Stimulated activated CD4-positive, alpha-beta T cell treated with anti-CD3 and anti-CD28 coated beads, Interleukin-2, amount 100 ng/mL, for 24 hours (primary cell): ENCODE measurements around the gene CUX1.
A peak's percentile ranks its signal among the peaks of the same experiment; 100 is the strongest.
"Not testable (repeated sequence)": the region's sequence is repeated elsewhere in the genome, so short reads cannot be mapped to it uniquely, and the experiment has no call there.

Source experiments
- DNase-seq, 2 donors: peaks; one replicate each; pipeline ENCODE4 v3.0.0-alpha.2; 2020

The CUX1 gene

DNA sequence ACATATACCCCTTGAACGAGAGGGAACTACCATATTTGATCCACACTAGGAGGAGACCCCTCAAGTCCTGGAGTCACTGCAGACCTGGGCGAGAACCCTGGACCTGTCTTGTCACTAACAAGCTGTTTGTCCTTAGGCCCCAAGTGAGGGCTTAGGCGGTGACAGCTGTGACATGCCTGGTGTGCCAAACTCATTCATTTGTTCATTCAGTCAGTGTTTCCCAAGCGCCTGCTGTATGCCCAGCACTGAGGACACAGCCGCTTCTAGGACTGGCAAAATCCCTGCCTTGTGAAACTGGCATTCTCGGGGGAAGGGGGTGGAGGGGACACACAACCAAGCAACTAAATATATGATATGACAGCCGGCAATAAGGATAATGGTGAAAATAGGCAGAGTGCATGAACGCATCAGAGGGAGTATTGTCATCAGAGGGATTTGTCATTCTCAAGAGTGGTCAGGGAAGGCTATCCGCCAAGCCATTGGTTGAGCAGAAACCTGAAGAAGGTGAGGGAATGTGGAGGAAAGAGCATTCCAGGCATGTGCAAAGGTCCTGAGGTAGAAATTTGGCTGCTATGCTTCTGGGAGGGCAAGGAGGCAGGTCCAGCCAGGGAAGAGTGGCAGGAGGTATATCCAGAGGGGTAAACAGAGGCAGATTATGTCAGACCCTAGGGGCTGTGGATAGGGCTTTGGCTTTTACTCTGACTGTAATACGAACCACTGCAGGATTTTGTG lies 480.2 kb downstream of the CUX1 start:
- DNase-seq: no peak

DNA sequence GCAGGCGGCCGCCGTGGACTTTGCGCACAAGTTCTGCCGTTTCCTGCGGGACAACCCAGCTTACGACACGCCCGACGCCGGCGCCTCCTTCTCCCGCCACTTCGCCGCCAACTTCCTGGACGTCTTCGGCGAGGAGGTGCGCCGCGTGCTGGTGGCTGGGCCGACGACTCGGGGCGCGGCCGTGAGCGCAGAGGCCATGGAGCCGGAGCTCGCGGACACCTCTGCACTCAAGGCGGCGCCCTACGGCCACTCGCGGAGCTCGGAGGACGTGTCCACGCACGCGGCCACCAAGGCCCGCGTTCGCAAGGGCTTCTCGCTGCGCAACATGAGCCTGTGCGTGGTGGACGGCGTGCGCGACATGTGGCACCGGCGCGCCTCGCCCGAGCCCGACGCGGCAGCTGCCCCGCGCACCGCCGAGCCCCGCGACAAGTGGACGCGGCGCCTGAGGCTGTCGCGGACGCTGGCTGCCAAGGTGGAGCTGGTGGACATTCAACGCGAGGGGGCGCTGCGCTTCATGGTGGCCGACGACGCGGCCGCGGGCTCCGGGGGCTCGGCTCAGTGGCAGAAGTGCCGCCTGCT lies 483.3 kb downstream of the CUX1 start:
- no peak for DNase-seq

DNA sequence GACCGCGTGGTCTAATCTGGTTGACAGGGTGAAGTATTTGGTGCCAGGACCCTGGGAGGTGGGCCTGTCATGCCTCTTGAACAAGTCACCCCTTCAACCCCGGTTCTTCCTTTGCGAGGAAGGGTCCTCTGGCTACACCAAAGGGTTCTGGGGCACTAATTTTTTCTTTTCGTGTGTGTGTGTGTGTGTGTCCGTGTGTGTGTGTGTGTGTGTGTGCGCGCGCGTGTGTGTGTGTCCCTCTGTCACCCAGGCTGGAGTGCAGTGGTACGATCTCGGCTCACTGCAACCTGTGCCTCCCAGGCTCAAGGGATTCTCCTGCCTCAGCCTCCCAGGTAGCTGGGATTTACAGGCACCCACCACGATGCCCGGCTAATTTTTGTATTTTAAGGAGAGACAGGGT lies 483.9 kb downstream of the CUX1 start:
- DNase-seq: not testable (repeated sequence)

DNA sequence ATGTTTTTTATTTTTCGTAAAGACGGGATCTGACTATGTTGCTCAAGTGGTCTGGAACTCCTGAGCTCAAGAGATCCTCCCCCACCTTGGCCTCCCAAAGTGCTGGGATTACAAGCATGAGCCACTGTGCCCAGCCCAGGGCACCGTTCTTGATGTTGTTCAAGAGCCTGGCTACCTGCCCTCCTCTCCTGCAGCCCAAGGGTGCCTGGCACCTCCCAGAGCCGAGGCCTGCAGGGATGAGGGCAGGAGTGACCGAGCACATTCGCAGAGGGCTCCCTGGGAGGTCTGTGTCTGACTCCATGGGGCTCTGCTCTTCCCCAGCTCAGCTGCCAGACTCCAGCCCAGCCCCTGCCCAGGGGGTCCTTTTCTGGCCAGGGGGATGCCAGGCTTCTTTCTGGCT lies 484.6 kb downstream of the CUX1 start:
- DNase-seq: no peak

DNA sequence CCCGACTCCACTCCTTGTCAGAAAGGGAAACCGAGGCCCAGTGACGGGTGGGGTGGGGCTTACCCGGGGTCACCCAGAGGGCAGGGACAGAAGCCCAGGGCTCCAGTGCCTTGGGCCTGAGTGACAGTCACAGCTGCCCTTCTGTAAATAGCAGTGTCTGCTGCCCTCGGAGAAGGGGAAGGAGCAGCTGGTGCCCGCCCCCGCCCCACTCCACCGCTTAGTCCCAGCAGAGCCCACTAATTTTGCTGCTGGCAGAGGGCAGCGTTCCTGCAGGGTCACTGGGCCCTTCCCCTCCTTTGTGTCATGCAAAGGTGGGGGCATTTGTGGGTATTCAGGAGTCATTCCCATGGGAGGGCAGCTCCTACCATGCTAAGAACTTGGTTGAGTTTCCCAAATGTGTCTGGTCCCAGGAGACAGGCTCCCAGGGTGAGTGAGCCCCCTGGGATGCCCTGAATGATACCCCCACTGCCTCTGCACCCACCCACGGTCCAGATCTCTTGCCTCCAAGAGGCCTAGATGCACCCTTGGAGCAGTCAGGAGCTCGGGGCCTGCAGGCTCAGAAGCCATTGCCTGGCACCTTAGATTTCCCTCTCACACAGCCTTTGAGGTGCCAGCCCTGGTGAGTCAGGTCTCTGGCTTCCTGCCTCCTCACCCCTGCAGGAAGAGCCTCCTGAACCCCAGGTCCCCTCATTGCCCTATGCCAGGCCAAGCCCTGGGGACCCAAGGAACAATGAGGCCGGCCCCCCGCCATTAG lies 486.4 kb downstream of the CUX1 start:
- no peak for DNase-seq

DNA sequence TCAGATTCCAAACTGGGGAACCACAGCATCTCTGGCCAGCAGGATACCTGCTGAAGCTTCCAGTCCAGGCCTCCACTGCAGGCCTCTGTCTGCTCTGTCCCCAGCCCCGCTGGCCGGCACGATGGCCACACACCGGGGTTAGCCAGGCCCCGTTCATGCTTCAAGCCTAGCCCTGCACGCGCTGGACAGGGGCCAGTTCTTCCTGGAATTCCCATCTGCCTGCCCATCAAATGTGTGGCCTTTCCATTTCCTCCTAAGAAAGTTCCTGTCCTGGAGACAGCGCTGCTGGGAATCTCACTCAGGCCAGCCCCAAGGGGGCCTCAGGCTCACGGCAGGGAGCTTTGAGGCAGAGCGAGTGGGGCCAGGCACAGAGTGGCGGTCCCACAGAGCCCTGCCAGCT lies 487.2 kb downstream of the CUX1 start:
- no peak for DNase-seq

DNA sequence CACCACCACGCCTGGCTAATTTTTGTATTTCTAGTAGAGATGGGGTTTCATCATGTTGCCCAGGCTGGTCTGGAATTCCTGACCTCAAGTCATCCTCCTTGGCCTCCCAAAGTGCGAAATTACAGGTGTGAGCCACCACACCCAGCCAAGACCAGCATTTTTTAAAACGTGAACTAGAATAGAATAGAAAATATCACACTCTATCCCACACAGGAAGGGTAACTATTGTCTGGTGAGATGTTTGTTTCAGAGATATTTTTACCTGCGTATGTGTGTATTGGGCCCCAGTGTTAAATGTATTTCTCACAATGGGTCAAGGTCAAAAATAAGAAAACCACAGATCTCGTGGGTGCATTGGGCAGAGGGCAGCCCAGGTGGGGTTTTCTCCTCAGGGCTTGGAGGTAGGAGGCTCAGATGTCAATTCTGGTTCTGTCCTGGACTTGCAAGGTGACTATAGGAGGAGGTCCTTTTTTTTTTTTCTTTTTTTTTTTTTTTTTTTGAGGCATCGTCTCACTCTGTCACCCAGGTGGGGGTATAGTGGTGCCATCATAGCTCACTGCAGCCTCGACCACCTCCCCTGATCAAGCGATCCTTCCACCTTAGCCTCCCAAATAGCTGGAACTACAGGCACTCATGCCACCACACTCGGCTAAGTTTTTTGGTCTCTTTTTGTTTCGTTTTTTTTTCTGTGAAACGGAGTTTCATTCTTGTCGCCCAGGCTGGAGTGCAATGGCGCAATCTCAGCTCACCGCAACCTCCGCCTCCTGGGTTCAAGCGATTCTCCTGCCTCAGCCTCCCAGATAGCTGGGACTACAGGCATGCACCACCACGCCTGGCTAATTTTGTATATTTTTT lies 488.2 kb downstream of the CUX1 start:
- no peak for DNase-seq

DNA sequence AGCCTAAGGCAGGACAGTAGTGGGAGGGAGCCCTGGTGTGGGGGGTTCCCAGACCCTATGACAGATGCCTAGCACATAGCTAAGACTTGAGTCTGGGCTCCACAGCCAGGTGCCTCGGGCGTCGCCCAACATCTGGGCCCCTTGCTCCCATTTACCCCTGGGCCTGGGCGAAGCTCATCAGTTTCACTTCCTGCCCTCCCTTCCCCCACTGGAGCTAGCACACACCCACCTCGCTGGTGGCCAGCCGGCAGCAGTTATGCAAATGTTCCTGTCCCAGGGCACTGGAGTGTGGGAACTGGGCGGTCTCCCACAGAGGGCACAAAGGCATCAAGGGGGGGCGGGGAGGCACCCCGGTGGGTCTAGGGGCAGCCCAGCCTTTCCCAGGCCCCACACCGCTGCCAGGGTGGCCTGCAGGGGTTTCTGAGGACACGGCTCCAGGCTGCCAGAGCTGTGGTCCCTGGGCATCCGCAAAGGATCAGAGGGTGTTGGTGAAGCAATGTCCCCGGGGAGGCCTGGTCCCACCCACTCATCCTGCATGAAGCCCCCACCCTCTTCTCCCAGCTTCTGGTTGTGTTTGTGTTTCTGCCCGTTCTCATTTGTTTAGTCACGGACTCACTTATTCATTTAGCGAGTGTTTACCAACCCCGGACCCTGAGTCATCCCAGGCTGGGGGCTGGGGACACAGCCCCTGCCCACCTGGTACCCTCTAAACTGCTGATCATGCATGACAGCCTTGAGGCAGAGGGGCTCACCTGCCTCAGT lies 489.7 kb downstream of the CUX1 start:
- peak in 1 of 2 donors; percentile 10 for DNase-seq

DNA sequence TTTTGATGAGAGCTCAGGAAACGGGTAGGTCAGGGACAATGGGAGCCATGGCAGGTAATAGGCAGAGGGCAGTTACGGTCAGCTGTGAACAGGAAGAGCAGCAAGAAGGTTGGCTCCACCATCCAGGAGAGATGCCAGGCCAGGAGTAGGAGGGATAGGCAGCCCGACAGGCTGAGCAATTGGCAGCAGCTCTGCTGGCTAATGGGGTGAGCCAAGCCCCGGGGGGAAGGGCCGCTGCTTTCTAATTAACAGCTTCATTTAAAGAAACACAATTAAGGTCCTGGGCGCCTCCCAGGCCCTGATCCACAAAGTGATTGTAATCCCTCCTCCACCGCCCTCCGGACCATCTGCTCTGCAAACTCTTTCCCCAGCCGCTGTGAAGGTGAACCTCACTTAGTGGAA lies 493.0 kb downstream of the CUX1 start:
- no peak for DNase-seq

DNA sequence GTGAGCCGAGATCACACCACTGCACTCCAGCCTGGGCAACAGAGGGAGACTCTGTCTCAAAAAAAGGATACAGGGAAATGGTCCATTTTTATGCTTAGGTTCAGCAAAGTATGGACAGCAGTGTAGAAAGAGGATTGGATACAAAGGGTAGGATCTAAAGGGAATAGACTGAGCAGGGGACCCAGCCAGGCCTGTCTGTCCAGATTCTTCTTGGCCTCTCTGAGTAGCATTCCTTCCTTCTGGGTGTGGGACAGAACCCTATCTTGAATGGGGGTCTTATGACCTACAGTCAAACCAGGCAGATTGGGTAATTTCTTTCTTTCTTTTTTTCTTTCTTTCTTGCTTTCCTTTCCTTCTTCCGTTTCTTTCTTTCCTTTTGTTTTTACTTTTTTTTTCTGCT lies 494.9 kb downstream of the CUX1 start:
- DNase-seq: no peak

DNA sequence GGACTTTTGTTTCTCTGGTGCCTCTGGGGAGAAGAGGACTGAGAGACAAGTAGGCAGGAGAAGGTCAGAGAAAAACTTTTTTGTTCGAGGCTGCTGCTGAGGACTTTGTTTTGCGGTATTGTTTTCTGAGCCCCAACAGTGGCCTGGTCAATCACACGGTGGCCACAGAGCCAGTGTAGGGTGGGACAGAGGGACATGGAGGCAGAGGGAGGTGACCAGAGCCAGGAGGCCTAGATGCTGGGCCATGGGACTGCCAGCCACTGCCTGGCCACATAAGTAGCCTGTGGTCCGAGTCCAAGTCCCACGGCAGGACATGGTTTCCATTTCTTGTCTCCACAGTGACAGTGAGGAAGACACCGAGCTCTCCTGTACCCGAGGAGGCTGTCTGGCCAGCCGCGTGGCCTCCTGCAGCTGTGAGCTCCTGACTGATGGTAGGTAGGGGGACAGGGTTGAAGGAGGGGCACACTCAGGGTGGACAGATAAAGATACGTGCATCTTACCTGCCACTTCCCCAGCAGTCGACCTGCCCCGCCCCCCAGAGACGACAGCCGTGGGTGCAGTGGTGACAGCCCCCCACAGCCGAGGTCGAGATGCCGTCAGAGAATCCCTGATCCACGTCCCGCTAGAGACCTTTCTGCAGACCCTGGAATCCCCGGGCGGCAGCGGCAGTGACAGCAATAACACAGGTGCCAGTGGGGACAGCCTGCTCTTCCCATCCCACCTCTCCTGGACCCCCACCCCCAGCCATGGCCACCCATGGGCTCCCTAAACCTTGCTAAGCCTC lies 496.8 kb downstream of the CUX1 start:
- DNase-seq: no peak

DNA sequence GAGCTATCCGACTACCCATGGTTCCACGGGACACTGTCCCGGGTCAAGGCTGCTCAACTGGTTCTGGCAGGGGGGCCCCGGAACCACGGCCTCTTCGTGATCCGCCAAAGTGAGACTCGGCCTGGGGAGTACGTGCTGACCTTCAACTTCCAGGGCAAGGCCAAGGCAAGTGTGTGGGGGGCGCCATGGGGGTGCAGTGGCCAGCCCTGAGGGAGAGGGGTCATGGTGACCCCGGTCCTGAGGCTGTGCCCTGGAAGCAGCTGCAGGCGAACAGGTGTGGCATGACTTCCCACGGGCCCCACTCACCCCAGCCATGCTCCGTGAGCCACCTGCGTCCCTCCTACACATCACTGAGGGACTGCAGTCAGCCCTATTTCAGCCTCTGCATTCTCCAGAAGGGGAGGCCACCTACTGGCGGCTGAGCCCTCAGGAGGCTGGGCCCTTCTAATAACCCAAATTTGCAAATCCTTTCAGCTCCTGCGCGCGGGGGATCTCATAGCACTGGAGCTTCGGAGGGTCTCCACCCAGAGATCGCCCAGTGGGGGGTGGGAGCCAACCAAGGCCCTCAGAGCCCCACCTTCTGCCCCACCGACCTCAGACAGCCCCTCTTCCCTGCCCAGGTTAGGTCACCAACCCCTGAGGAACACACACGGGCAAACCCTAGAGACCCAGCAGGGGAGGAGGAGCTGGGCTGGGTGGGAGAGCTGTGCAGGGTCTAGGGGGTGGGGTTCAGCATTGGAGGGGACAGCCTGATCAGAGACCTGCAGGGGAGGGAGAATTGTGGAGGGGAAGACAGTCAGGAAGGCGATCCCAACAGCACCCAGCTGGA lies 500.0 kb downstream of the CUX1 start:
- DNase-seq: no peak

DNA sequence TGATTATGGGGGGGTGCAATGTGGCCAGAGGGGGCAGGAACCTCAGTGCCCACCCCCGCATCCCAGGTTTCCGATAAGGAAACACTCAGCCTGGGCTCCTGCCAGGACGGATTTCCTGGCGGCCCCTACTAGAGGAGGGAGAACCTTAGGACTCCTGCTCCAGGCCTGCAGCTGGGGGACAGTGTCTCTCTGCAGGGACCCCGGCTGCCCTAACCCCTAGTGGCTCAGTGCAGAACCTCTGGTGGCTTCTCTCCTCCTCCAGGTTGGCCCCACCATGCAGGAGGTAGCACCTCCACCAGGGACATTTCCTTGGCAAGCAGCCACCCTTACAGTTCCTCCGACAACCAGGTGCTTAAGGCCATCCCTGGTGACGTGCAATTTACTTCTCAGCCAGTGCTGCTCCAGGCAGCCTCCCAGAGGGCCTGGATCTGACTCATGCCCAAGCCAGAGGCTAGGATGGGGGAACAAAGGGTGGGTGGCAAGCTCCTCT lies 501.1 kb downstream of the CUX1 start:
- DNase-seq: no peak

DNA sequence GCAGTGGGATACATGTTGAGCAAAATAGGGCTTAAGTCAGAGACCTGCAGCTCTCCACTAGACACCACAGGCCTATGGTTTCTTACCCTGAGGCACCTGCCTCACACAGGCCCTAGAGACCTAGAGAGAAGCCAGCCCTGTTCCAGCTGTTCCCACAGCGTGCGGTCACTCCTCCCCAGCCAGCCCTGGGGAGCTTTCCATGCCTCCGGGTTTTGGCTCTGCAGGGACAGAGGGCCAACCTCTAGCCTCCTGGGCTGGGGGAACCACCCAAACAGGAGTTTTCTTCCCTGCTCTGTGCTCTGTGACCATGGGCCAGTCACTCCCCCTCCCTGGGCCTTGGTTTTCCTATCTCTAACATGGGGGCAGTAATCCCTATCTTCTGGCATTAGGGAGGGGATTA lies 502.2 kb downstream of the CUX1 start:
- no peak for DNase-seq

DNA sequence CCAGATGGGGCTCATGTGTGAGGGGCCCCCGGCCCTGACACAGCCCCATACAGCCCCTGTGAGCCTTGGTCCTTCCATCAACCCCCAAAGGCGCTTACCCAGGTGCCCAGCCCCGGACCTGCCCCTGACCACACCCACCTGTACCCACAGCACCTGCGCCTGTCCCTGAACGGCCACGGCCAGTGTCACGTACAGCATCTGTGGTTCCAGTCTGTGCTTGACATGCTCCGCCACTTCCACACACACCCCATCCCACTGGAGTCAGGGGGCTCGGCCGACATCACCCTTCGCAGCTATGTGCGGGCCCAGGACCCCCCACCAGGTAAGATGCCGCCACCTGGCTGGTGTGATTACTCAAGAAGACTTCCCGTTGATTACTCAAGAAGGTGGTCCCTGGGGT lies 502.8 kb downstream of the CUX1 start:
- no peak for DNase-seq

DNA sequence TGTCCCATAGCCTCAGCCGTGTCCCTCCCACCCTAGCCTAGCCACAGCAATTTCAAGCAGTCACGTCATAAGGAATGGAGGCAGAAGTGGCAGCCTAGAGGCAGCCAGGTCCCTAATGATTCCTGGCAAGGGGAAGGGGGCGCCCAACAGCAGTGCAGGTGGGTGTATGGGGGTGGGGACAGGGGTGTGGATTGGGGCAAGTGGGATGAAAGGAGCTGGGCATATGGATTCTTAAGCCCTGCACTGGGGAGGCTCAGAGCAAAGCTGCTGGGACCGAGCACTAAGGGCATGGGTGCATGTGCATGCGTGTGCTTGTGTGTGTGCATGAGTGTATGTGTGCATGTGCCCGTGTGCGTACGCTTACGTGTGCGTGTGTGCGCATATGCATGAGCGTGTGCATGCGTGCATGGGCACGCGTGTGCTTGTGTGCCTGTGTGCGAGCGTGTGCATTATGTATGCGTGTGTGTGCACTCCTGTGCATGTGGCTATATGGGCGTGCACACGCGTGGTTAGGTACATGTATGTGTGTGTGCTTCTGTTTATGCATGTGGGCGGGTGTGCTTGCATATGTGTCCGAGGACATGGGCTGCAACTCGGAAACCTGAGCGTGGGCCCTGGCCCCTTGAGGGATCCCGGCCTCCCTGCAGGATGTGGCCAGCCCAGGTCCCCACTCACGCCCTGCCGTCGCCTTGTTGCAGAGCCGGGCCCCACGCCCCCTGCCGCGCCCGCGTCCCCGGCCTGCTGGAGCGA lies 503.4 kb downstream of the CUX1 start:
- no peak for DNase-seq

DNA sequence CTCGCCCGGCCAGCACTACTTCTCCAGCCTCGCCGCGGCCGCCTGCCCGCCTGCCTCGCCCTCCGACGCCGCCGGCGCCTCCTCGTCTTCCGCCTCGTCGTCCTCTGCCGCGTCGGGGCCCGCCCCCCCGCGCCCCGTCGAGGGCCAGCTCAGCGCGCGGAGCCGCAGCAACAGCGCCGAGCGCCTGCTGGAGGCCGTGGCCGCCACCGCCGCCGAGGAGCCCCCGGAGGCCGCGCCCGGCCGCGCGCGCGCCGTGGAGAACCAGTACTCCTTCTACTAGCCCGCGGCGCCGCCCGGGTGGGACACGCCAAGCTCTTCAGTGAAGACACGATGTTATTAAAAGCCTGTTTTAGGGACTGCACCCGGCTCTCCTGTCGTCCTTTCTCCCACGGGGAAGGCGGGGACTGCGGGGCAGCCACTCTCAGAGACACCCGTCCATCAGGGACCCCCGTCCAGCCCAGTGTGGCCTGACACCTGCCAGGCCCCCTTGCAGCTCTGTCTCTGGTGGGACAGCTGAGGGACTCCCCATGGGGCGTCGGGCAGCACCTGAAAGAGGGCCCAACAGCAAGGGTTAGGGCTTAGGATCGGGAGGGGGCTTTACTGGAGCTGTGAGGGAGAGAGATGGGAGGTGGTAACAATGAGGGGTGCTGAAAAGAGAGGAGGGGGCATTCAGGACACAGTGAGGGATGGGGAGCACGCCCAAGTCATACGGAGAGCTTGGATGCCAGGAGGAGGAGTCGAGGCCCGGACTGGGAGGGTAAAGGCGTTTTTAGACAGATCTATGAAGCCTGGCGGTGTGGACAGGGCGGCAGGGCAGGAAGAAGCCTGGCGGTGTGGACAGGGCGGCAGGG lies 504.1 kb downstream of the CUX1 start:
- DNase-seq: no peak

DNA sequence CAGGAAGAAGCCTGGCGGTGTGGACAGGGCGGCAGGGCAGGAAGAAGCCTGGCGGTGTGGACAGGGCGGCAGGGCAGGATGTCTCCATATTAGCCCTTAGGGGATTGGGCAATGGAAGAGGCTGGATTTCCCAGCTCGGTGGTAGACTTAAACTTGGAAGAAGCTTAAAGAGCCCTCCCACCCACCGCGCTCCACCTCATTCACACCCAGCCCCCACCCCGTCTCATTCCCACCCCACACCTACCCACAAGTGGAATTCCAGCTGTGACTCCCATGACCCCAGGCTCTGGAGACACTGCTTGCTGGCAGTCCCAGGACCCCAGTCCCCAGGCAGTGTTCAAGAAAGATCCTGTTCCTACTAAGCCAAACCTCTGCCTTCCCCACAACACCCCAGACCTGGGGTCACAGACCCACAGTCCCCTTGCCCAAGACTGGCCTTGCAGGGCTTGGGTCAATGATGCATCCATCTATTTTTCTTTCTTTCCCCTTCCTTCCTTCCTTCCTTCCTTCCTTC lies 504.8 kb downstream of the CUX1 start:
- no peak for DNase-seq

DNA sequence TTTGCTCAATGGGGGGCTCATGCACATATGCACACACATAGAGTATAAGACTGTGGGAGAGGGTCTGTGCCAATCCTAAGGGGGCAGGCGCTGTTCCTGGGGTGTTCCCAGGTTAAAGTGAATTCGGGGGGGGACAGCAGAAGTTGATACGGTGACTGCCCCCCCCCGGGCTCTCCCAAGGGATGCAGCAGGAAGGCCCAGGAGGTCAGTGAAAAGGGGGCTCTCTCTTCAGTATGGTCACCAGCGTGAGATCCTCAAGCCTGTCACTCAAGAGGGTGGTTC lies 506.4 kb downstream of the CUX1 start:
- DNase-seq: no peak
